ENCODE data around the gene IFT88. TPM values are rescaled to one million over a fixed set of nuclear protein-coding genes. Genes with fewer than 3 reads are reported as not detected.

The IFT88 gene
- total and polyA plus RNA-seq, 4 donors: 8.7 to 59.0 (median 14.6) TPM

- 80 to 81% methylated on average over 4 of the region's 4 CpGs for WGBS, 2 donors
- ATAC-seq (ENCODE audit: insufficient read depth, low FRiP score): no peak
- Histone ChIP-seq H3K27ac (ENCODE audit: low read depth in 1 of 2, low read length in 1 of 2) (no peak overlapping the region), H3K36me3 (ENCODE audit: control insufficient read depth in 4 of 4, insufficient read depth in 4 of 4, low read length in 4 of 4) (peaks cover 0 to 7% (median 2%) of the 10 kb centered on the region in 4 donors), H3K9me3 (ENCODE audit: control insufficient read depth in 4 of 4, insufficient read depth in 3 of 4, low read length in 3 of 4) (no peaks in the 10 kb centered on the region), H3K4me3 (no peak overlapping the region), H3K9ac (ENCODE audit: insufficient read depth in 1 of 2, low read length in 2 of 2) (no peak overlapping the region), H3K27me3 (ENCODE audit: control insufficient read depth in 3 of 3, insufficient read depth in 3 of 3, low read length in 2 of 3) (no peaks in the 10 kb centered on the region), H3K4me1 (ENCODE audit: control insufficient read depth in 5 of 5, insufficient read depth in 5 of 5, low read length in 5 of 5) (no peaks in the 10 kb centered on the region)
- TF ChIP-seq CTCF (IDR thresholded peaks at IDR 0.05; ENCODE audit: control extremely low read depth, extremely low read depth): no peak
- no peak for DNase-seq
These were observed 86.0 kb downstream of the IFT88 start for GRCh38 chr13:20652946-20653345.

GRCh38 chr13:20654156-20654555 lies 87.2 kb downstream of the IFT88 start:
- ATAC-seq (ENCODE audit: insufficient read depth, low FRiP score) (no peak), DNase-seq (no peak)
- Histone ChIP-seq H3K9me3 (ENCODE audit: control insufficient read depth in 4 of 4, insufficient read depth in 3 of 4, low read length in 3 of 4) (no peaks in the 10 kb centered on the region), H3K27ac (ENCODE audit: low read depth in 1 of 2, low read length in 1 of 2) (no peak overlapping the region), H3K9ac (ENCODE audit: insufficient read depth in 1 of 2, low read length in 2 of 2) (no peak overlapping the region), H3K27me3 (ENCODE audit: control insufficient read depth in 3 of 3, insufficient read depth in 3 of 3, low read length in 2 of 3) (no peaks in the 10 kb centered on the region), H3K4me1 (ENCODE audit: control insufficient read depth in 5 of 5, insufficient read depth in 5 of 5, low read length in 5 of 5) (no peaks in the 10 kb centered on the region), H3K36me3 (ENCODE audit: control insufficient read depth in 4 of 4, insufficient read depth in 4 of 4, low read length in 4 of 4) (peaks cover 0 to 10% (median 4%) of the 10 kb centered on the region in 4 donors), H3K4me3 (no peak overlapping the region)
- no peak for TF ChIP-seq CTCF (IDR thresholded peaks at IDR 0.05; ENCODE audit: control extremely low read depth, extremely low read depth)
- 97 to 98% methylated on average over 1 of the region's 1 CpG for WGBS, 2 donors

GRCh38 chr13:20658451-20659040 lies 91.6 kb downstream of the IFT88 start:
- Histone ChIP-seq H3K36me3 (ENCODE audit: control insufficient read depth in 4 of 4, insufficient read depth in 4 of 4, low read length in 4 of 4) (peaks cover 0 to 18% (median 4%) of the 10 kb centered on the region in 4 donors), H3K4me1 (ENCODE audit: control insufficient read depth in 5 of 5, insufficient read depth in 5 of 5, low read length in 5 of 5) (no peaks in the 10 kb centered on the region), H3K4me3 (no peak overlapping the region), H3K9me3 (ENCODE audit: control insufficient read depth in 4 of 4, insufficient read depth in 3 of 4, low read length in 3 of 4) (no peaks in the 10 kb centered on the region), H3K9ac (ENCODE audit: insufficient read depth in 1 of 2, low read length in 2 of 2) (no peak overlapping the region), H3K27ac (ENCODE audit: low read depth in 1 of 2, low read length in 1 of 2) (no peak overlapping the region), H3K27me3 (ENCODE audit: control insufficient read depth in 3 of 3, insufficient read depth in 3 of 3, low read length in 2 of 3) (no peaks in the 10 kb centered on the region)
- no peak for TF ChIP-seq CTCF (IDR thresholded peaks at IDR 0.05; ENCODE audit: control extremely low read depth, extremely low read depth)
- no peak for DNase-seq
- 70 to 82% methylated on average over 5 of the region's 5 CpGs for WGBS, 2 donors
- no peak for ATAC-seq (ENCODE audit: insufficient read depth, low FRiP score)

- no peaks in the 10 kb centered on the region for H3K4me1 ChIP-seq (ENCODE audit: control insufficient read depth in 5 of 5, insufficient read depth in 5 of 5, low read length in 5 of 5)
- ATAC-seq (ENCODE audit: insufficient read depth, low FRiP score) (no peak), DNase-seq (no peak)
- H3K4me3 ChIP-seq: no peak overlapping the region
- no peaks in the 10 kb centered on the region for H3K27me3 ChIP-seq (ENCODE audit: control insufficient read depth in 3 of 3, insufficient read depth in 3 of 3, low read length in 2 of 3)
- H3K27ac ChIP-seq (ENCODE audit: low read depth in 1 of 2, low read length in 1 of 2): no peak overlapping the region
- H3K9me3 ChIP-seq (ENCODE audit: control insufficient read depth in 4 of 4, insufficient read depth in 3 of 4, low read length in 3 of 4): no peaks in the 10 kb centered on the region
- no peak overlapping the region for H3K9ac ChIP-seq (ENCODE audit: insufficient read depth in 1 of 2, low read length in 2 of 2)
- H3K36me3 ChIP-seq (ENCODE audit: control insufficient read depth in 4 of 4, insufficient read depth in 4 of 4, low read length in 4 of 4): peaks cover 0 to 16% (median 3%) of the 10 kb centered on the region in 4 donors
- TF ChIP-seq CTCF (IDR thresholded peaks at IDR 0.05; ENCODE audit: control extremely low read depth, extremely low read depth): no peak
These were observed 97.4 kb downstream of the IFT88 start for GRCh38 chr13:20664351-20664750.
